ENCODE results near the gene DNAJC3. TPM values are rescaled to one million over a fixed set of nuclear protein-coding genes. Genes with fewer than 3 reads are reported as not detected.
A peak's percentile ranks its signal among the peaks of the same experiment; 100 is the strongest.
"Not testable (repeated sequence)": the region's sequence is repeated elsewhere in the genome, so short reads cannot be mapped to it uniquely, and the experiment has no call there.

The DNAJC3 gene
- total RNA-seq, 1 donor from 2014 or later = 21.4 TPM

- no peak overlapping the region for H3K4me3 ChIP-seq (ENCODE audit: low read depth, low read length)
- DNase-seq (ENCODE audit: low read depth) = no peak
- no peak for TF ChIP-seq CTCF (conservative IDR thresholded peaks at IDR 0.05; ENCODE audit: low read depth, low read length)
These were observed 29.6 kb upstream of the DNAJC3 start for GRCh38 chr13:95647321-95647720.

GRCh38 chr13:95650696-95651095 is 26.2 kb upstream of the DNAJC3 start:
- H3K4me3 ChIP-seq (ENCODE audit: low read depth, low read length) = no peak overlapping the region
- TF ChIP-seq CTCF (conservative IDR thresholded peaks at IDR 0.05; ENCODE audit: low read depth, low read length) = no peak
- no peak for DNase-seq (ENCODE audit: low read depth)

GRCh38 chr13:95652244-95652764 is 24.6 kb upstream of the DNAJC3 start:
- DNase-seq (ENCODE audit: low read depth) = no peak
- H3K4me3 ChIP-seq (ENCODE audit: low read depth, low read length) = no peak overlapping the region
- no peak for TF ChIP-seq CTCF (conservative IDR thresholded peaks at IDR 0.05; ENCODE audit: low read depth, low read length)

GRCh38 chr13:95652821-95653220 is 24.1 kb upstream of the DNAJC3 start:
- H3K4me3 ChIP-seq (ENCODE audit: low read depth, low read length) = no peak overlapping the region
- no peak for DNase-seq (ENCODE audit: low read depth)
- TF ChIP-seq CTCF (conservative IDR thresholded peaks at IDR 0.05; ENCODE audit: low read depth, low read length) = no peak

GRCh38 chr13:95656386-95657015 is 20.4 kb upstream of the DNAJC3 start:
- no peak overlapping the region for H3K4me3 ChIP-seq (ENCODE audit: low read depth, low read length)
- DNase-seq (ENCODE audit: low read depth) = no peak
- no peak for TF ChIP-seq CTCF (conservative IDR thresholded peaks at IDR 0.05; ENCODE audit: low read depth, low read length)

GRCh38 chr13:95659500-95659899 is 17.4 kb upstream of the DNAJC3 start:
- no peak overlapping the region for H3K4me3 ChIP-seq (ENCODE audit: low read depth, low read length)
- DNase-seq (ENCODE audit: low read depth) = no peak
- no peak for TF ChIP-seq CTCF (conservative IDR thresholded peaks at IDR 0.05; ENCODE audit: low read depth, low read length)

GRCh38 chr13:95660981-95661581 is 15.9 kb upstream of the DNAJC3 start:
- peak; percentile 67 for TF ChIP-seq CTCF (conservative IDR thresholded peaks at IDR 0.05; ENCODE audit: low read depth, low read length)
- H3K4me3 ChIP-seq (ENCODE audit: low read depth, low read length) = no peak overlapping the region
- no peak for DNase-seq (ENCODE audit: low read depth)

GRCh38 chr13:95667235-95667634 is 9.7 kb upstream of the DNAJC3 start:
- not testable (repeated sequence) for DNase-seq (ENCODE audit: low read depth); H3K4me3 ChIP-seq (ENCODE audit: low read depth, low read length)

Data from epithelial cell of proximal tubule (primary cell).